ENCODE data around the gene MPL.
"Not testable (repeated sequence)": the region's sequence is repeated elsewhere in the genome, so short reads cannot be mapped to it uniquely, and the experiment has no call there.

Gene MPL

DNA sequence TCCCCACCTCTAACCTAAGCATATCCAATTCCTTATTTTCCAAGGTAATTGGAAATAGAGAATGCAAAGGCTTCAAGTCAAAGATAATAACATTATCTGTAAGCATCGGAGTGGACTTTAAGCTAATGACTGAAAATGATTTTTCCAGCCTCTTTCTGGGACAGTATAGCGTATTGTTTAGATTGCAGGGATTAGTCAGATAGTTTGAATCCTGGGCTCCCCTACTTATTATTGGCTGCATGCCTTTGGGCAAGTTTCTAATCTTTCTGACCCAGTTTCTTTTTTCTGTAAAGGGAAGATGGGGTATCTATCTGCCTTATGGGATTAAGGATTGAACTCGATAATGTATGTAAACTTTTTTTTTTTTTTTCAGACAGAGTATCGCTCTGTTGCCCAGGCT lies 19.6 kb downstream of the MPL start:
- no peak for DNase-seq (ENCODE audit: low read depth)

DNA sequence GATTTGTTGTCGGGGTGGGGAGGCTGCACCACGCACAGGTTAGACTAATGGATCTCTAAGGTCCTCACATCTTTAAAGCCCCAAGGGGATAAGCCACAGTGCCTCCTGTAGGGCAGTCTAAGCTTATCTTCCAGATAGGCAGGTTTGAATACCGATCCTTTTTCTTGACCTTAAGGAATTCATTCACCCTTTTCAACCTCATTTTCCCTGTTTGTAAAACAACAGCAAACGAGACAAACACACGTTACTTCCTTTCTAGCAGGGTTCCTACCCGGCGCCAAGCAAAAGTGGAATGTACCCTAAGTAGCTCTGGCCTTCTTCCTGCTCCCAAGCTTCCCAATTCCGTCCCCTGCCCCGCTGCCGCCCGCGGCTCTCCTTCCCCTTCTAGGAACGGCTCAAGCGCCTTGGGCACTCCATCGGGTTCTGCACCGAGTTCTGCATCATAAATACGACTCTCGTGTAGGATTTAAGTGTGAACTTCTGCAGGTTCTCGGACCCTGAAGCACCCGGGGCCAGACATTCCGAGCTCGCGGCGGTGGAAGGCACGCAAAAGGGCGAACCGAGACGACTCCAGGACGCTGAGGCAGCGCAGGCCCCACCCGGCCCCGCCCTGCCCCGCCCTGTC lies 20.6 kb downstream of the MPL start:
- peak; percentile 61 for DNase-seq (ENCODE audit: low read depth)

DNA sequence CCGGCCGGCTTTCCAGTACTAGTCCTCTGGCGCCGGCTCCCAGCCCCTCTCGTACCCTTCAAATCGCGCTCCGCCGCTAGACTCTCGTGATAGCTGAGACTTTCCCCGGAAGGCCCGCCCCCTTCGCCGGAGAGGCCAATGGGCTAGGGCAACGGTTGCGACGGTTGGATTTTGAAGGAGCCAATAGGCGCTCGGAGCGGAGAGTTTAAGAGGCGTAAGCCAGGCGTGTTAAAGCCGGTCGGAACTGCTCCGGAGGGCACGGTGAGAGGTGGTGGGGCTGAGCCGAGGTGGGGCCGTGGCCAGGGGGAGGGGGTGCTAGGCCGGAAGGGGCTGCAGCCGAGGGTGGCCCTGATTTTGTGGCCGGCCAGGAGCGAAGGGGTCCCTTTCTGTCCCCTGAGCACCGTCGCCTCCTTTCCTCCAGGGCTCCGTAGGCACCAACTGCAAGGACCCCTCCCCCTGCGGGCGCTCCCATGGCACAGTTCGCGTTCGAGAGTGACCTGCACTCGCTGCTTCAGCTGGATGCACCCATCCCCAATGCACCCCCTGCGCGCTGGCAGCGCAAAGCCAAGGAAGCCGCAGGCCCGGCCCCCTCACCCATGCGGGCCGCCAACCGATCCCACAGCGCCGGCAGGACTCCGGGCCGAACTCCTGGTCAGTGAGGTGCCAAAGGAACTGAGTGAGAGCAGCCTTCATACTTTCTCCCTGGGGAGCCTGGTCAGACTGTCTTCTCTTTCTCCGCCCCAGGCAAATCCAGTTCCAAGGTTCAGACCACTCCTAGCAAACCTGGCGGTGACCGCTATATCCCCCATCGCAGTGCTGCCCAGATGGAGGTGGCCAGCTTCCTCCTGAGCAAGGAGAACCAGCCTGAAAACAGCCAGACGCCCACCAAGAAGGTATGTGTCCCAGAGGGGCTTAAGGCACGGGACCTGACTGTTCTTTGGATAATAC lies 21.4 kb downstream of the MPL start, which contains the start of gene CDC20:
Gene CDC20 (plus strand): TSS at position 236 of the 948 bp plus-strand sequence. CDS start 235 bp downstream, at position 471.
- peak; percentile 96 for DNase-seq (ENCODE audit: low read depth)

DNA sequence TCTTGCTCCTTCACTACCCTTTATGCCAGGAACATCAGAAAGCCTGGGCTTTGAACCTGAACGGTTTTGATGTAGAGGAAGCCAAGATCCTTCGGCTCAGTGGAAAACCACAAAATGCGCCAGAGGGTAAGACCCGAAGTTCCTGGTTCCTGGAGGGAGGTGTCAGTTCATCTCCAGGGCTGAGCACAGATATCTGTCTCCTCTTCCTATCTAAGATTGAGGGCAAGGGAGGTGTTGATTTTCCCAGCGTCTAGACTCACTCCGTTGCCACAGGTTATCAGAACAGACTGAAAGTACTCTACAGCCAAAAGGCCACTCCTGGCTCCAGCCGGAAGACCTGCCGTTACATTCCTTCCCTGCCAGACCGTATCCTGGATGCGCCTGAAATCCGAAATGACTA lies 22.1 kb downstream of the MPL start:
- no peak for DNase-seq (ENCODE audit: low read depth)

DNA sequence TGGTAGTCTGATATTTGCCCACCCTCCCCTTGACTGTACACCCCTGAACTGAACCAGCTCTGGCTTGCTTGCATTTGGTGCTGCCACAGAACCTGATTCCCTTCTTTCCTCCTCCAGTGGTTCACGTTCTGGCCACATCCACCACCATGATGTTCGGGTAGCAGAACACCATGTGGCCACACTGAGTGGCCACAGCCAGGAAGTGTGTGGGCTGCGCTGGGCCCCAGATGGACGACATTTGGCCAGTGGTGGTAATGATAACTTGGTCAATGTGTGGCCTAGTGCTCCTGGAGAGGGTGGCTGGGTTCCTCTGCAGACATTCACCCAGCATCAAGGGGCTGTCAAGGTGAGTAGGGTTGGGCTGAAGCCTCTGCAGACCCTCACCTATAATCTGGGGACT lies 23.0 kb downstream of the MPL start:
- no peak for DNase-seq (ENCODE audit: low read depth)

DNA sequence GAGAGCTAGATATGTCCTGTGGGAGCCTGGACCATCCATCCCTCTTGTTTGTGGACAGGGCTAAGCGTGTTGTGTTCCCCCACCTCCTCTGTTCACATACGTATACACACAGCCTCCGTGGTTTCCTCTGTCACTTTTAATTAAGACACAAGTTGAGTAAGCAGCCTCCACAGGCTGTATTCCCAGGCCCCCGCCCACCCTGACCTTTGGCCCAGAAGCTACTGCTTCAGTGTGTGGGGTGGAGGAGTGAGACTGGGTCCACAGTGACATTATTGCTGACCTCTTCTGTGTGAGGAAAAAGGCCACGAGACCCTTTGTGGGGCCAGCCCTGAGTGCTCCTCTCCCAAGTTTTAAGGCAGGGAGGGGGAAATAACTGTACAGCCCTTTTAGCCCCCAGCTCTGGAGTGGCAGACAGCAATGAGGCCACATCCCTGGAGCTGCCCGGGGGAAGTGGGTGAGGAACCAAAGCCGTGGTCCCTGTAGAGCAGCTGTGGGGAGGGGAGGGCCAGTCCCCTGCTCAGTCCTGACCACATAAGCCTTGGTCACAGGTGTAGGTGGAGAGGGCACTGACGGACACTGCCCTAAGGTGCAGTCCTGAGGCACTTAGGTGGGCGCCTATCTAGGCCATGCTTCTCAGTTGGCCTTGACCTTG lies 25.8 kb downstream of the MPL start:
- DNase-seq (ENCODE audit: low read depth), result no peak

DNA sequence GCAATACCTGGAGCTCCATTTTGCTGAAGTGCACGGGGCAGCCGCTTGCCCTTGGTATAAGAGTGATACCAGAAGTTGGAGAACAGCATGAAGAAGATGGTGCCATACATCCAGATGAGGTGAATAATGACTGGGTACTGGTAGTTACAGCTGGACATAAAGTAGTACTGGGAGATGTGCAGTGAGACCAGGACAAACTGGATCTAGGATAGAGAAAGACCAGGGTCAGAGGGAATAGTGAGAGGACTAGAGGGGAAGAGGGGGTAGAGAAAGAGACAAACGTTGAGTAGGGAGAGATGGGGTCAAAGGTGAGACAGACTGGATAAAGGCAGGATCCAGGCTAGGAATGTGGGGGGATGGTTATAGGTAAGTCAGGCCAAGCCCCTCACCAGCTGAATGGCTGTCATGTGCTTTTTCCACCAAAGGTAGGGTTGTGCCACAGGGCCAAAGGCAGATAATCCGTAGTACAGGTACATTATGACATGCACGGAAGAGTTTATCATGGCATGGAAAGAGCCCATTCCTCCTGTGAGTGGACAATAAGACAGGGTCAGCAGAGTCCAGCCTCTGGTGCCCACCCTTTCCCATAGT lies 26.4 kb downstream of the MPL start:
- DNase-seq (ENCODE audit: low read depth), result no peak

DNA sequence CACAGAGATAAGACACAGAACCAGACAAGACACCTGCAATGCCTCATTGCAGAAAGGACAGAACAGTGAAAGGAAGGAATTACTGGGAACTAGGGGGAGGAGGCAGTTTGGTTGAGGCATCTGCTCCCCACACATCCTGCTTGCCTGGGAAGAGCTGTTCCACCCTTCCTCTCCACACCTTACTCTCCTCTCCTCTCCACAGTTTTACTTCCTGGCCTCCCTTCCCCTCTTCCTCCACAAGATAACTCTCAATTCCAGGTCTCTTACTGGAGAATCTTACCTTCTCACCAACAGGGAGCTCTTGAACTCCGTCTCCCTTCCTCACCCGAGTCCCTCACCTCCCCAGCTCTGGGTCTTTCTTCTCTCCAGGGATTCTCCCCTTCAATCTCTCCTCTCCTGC lies 28.1 kb downstream of the MPL start:
- no peak for DNase-seq (ENCODE audit: low read depth)

DNA sequence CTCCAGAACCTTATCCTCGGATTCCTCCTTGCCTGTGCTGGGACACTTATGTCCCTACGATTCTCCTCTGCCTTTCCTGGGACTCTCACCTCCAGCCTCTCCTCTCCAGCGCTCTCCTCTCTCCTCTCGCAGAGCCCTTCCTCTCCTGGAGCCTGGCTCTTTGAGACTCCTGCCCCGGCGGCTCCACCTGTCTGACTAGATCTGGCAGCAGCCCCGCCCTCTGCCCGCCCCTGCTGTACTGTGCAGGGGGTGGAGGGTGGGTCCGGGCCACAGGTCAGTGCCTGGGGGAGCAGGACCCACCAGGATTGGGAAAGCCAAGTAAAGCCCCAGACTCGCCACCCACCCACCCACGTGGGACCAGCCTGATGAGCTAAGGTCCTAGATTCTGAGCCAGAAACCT lies 28.6 kb downstream of the MPL start:
- DNase-seq (ENCODE audit: low read depth), result no peak

DNA sequence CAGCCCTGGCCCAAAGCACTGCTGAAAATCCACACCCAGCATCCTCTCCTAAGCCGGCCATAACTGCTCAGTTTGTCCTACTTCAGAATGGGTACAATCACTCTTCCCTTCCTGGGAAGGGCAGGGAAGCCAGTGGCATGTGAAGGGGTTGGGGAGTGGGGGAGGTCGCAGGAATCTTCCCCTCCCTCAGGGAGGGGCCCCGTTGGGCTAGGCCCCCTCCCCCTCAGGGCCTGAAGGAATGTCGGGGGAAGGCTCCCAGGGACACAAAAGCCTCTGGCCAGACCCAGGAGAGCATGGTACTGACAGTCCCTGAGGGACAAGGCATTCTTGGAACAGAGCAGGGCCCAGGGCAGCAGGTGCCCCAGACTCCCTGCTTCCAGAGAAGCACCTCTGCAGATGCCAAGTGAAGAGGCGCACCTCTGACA lies 29.0 kb downstream of the MPL start:
- no peak for DNase-seq (ENCODE audit: low read depth)

DNA sequence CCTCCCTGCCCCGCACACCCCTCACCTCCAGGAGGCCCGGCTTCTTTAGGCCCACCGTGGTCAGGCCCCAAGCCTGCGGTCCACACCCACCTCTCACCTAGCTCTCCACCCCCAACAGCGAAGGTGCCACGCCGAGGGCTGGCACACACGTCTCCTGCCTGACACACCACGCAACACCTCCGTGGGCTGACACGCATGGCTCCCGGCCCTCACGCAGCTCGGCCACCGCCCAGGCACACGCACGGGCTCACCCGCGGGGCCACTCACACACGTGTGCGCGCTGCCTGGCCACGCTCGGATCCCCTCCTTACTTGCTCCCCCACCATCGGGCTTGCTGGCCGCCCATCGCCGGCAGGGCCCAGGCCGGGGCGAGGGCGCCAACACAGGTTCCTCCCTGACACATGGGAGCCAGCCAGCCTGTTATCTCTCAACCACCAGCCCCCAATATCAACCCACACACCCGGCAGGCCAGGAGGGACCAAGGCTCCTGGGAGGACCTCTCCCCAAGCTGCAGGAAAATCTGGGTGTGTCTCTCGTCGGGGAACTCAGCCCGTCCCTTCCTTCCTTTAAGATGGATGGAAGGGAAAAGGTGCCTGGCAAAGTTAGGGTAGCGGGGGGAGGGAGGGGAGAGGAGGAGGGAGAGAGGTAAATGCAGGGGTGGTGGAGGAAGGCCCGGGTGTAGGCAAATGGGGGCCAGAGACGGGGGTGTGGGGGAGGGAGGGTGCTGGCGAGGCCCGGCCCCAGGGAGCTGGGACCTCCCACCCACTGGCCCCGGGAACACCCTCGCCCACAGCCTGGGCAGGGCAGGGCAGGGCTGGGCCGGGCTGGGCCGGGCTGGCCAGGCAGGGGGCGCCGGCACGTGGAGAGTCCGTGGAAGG lies 29.6 kb downstream of the MPL start:
- no peak for DNase-seq (ENCODE audit: low read depth)

DNA sequence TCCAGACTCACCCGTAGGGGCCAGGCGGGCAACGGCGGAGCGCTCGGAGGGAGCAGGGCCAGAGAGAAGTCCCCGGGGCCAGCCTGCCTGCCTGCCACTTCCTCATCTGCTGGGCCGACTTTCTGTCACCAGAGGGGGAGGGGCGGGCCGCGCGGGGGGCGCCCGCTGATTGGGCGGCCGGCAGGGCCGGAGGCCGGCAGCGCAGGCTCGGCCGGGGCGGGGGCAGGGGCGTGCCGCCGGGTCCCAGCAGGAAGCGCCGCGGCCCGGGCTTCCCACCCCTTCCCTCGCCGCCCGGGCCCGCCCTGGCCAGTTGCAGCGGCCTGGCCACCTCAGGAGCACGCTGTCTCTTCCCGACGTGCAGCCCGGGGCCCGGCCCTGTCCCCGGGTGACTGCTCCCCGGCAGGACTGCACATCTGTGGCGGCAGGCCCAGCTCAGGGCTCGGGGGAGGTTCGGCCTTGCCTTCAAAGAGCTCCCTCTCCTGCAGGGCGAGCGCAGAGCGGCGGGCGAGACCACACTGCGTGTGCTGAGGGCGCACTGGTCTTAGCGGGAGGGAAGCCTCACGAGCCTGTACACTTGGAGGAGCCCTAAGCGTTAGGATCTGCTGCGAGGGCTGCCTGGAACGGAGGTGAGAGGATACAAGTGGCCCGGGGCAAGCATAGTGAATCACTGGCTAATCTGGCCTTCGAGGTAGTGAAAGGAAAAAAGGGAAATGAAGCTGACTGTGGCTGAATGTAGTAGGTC lies 30.5 kb downstream of the MPL start, which contains the start of gene ELOVL1:
Gene ELOVL1 (minus strand): TSS at position 108 of the 742 bp plus-strand sequence. CDS start 2,402 bp downstream, outside the sequence.
- DNase-seq (ENCODE audit: low read depth), result peak; percentile 91

DNA sequence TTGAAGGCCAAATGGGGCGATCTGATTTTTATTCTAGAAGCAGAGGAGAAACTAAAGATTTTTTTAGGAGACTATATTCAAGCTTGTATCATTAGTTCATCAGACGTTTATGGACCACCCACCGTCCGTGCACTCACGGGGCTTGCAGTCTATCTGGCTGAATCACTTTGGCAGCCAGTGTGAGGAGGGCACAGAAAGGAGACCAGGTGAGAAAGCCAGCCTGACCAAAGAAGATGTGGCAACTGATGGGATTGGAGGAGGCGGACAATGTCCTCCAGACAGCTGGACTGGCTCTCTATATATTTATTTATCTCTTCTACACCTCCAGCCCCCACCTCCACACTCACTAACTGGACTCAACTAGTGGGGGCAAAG lies 31.0 kb downstream of the MPL start:
- DNase-seq (ENCODE audit: low read depth), result no peak

DNA sequence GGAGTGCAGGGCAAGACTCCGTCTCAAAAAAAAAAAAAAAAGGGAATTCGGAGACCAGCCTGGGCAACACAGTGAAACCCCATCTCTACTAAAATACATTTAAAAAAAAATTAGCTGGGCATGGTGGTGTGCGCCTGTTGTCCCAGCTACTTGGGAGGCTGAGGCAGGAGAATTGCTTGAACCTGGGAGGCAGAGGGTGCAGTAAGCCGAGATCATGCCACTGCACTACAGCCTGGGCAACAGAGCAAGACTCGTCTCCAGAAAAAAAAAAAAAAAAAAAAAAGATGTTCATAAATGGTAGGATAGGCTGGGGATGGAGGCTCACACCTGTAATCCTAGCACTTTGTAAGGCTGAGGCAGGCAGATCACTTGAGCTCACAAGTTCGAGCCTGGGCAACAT lies 32.2 kb downstream of the MPL start:
- not testable (repeated sequence) for DNase-seq (ENCODE audit: low read depth)

DNA sequence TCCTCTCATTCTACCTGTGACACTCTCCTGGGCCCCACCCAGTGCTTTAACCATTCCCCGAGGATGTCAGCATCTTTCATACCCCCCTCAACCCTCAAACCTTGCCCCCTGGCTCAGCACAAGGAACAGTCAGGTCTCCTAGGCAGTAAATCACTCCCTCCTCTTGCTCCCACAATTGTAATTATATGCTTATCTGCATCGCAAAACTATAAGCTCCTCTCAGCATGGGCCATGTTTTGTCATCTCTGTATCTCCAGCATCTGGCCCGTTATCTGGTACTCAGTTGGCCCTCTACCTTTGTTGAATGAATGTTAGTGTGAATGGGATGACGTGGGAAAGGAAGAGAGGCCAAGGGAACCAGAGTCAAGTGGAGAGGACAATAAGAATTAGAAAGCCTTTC lies 32.9 kb downstream of the MPL start:
- DNase-seq (ENCODE audit: low read depth), result no peak

DNA sequence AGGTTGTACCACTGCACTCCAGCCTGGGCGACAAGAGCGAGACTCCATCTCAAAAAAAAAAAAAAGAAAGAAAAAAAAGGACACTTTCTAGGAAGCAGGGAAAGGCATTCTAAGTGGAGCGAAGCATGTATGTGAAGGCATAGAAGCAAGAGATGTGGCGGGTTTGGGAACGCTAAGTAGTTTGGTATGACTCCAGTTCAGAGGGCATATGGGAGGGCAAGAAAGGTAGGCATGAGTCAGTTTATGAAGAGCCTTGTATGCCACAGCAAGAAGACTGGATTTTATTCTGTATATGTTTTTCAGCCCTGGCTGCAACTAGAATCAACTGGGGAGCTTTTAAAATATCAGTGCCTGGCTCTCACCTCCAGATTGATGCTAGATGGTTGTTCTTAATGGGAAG lies 34.6 kb downstream of the MPL start:
- DNase-seq (ENCODE audit: low read depth), result no peak

DNA sequence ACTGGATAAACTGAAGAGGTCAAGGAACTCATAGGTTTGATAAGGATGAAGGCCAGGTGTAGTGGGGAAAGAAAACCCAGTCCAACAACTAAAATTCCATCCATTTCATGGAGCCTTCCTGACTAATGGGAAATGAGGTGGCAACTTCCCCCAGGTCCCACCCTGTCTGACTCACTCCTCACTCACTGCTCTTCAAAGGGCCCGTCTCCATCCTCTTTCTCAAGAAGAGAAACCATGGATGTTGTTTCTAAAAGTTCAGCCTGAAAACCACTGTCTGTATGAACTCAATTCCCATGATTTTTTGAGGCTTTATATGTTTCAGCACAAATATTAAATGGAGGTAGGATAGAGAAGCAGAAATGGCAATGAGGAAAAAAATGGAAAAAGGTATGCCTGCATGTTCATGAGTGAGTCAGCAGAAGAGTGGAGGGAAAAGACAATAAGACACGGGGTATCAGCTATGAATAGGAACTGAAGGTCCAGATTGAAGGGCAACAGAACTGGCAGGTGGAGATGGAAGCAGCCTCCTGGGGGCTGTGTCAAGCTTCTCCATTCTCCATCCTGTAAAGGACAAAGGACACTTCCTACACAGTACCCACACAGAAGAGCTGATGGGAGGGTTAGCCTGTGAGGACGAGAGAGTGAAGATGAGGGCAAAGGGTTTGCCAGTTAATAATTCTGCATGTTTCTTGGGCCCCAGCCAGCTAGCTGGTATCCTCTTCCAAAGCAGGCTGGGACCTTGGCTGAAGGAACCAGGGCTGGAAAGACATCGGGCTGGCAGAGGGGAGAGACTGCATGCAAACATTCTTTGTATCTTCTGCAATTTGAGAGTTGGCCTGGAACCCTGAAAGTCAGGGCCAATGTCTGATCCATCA lies 35.7 kb downstream of the MPL start:
- DNase-seq (ENCODE audit: low read depth), result peak; percentile 82

DNA sequence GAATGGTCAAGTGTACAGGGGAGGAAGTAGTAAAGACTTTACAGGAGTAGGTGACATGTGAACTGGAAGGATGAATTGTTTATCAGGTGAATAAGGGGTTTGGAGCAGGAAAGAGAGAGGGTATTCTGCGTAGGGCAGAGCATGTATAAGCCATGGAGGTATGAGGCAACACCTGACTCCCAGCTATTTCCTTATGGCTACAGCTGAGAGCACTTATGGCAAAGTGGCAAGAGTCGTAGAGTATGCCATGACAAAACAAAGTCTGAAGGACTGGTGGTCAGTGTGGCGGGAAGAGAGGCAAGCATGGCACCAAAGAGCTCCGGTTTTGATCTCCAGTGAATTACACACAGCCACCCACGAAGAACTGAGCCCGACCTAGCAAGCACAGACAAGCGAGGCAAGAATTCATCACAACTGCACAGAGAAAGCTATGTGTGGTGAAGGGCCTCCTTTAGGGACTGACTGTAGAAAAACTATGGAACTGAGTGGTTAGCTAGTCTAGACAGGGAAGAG lies 39.2 kb downstream of the MPL start:
- DNase-seq (ENCODE audit: low read depth), result no peak

DNA sequence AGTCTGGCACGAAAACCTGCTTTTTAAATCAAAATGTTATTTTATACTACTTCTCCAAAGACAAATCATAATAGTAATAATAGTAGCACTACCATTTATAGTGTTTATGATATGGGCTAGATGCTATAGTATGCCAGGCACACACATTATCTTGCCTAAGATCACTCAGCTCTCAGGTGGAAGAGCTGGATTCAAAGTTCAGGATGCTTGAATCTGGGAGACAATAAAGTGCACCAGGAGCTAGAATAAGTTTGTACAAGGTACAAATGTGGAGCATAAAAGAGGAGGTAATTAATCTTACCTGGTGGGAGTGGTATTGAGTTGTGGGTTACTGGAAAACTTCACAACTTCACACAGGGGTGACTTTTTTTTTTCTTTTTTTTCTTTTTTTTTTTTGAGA lies 40.2 kb downstream of the MPL start:
- no peak for DNase-seq (ENCODE audit: low read depth)
